ENCODE data around the gene AFAP1.

AFAP1 gene

GRCh38 chr4:7814451-7814850 lies 125.2 kb downstream of the AFAP1 start:
- no peak for TF ChIP-seq CTCF (IDR thresholded peaks at IDR 0.05; ENCODE audit: borderline replicate concordance, control extremely low read depth, extremely low read depth, insufficient read depth, missing control alignments)
- in situ Hi-C loops (cut with MboI; ENCODE audit: low sequenced_read_pairs, unreplicated experiment) = no loop called here
- no peak for DNase-seq (ENCODE audit: low spot score)

DNA sequence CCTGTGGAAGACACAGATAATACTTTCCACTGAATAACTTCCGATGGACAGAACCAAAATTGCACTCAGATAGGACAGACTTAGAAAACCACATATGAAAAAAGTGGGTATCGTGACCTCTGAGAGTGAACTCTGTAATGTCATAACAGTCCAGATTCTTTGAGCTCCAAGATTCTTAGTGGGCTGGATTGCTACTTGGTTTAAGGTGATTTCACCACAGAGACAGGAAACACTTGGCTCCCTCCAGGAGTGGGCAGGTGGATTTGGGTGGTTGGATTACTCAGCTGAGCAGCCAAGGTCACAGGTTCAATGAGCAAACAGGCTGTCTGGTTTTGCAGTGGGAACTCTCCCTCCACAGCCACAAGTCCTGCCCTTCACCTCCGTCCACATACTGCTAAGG lies 126.0 kb downstream of the AFAP1 start:
- no peak for TF ChIP-seq CTCF (IDR thresholded peaks at IDR 0.05; ENCODE audit: borderline replicate concordance, control extremely low read depth, extremely low read depth, insufficient read depth, missing control alignments)
- no peak for DNase-seq (ENCODE audit: low spot score)
- in situ Hi-C loops (cut with MboI; ENCODE audit: low sequenced_read_pairs, unreplicated experiment) = no loop called here

DNA sequence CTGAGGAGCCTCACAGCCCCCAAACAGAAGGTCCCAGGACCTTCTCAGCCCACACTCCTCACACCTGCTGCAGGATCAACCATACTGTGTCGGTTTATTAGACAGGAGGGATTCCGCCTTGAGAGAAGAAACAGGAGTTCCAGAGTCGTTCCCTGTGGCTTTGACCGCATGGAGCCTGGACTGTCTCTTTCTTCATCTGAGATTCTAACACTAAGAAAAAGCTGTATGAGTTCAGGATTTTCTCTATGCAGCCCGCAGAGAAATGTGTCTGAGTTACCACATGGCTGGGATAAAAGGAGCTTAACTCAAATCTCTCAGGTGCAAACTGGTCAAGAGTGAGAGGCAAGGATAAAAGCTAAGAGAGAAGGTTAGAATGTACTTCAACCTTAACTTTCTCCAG lies 126.7 kb downstream of the AFAP1 start:
- DNase-seq (ENCODE audit: low spot score) = no peak
- TF ChIP-seq CTCF (IDR thresholded peaks at IDR 0.05; ENCODE audit: borderline replicate concordance, control extremely low read depth, extremely low read depth, insufficient read depth, missing control alignments) = no peak
- in situ Hi-C loops (cut with MboI; ENCODE audit: low sequenced_read_pairs, unreplicated experiment) = no loop called here

DNA sequence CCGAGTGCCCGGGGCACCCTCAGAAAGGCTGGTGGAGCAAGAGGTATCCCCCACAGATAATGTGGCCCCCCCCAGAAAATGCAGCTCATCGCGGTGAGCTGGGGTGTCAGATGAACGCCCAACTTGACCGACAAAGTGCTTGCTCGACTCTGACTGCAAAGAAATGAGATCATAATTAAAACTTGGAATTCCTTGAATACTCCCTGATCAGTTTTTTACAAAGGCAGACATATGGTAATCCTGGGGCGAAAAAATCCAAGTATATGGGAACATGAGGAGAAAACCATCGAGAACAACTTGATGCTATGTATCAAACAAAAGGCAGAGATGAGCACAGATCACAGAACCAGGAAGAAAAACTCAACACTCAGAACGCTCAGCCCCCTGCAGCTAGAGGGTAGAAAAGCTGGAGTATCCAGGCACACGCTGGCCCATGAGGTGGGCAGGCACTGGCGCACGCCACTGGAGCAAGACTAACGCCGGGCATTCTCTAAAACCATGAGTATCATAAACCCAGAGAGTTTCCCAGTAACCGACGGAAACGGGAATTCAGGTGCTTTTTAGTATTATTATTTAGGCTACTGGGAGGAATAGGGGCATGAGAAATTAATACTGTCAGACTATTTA lies 127.3 kb downstream of the AFAP1 start:
- in situ Hi-C loops (cut with MboI; ENCODE audit: low sequenced_read_pairs, unreplicated experiment) = no loop called here
- TF ChIP-seq CTCF (IDR thresholded peaks at IDR 0.05; ENCODE audit: borderline replicate concordance, control extremely low read depth, extremely low read depth, insufficient read depth, missing control alignments) = no peak
- no peak for DNase-seq (ENCODE audit: low spot score)

DNA sequence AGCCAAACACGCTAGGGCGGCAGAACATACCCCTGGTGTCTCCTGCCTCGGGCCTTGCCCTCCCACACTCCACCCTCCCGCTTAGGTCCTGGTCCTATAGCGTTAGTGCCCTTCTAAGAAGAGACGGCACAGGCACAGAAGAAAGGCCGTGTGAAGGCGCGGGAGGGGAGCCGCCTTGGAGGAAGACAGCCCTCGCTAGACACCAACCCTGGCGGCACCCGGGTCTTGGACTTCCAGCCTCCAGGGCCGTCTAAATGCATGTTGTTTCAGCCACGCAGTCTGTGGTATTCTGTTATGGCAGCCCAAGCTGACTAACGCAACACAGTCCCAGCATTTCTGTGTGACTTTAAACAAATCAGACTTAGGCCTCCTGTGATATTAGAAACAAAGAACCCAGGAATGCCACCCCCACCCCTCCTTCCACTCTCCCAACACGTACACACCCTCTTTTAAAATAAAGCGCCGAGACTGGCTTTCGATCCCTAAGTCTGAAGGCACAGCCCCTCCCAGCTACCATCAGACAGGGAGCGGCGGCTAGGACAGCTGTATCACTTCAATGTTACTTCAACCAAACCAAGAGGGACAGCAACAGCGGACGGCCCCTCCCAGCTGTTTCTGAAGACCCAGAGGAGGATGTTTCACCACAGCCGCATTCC lies 128.0 kb downstream of the AFAP1 start:
- TF ChIP-seq CTCF (IDR thresholded peaks at IDR 0.05; ENCODE audit: borderline replicate concordance, control extremely low read depth, extremely low read depth, insufficient read depth, missing control alignments) = no peak
- DNase-seq (ENCODE audit: low spot score) = no peak
- in situ Hi-C loops (cut with MboI; ENCODE audit: low sequenced_read_pairs, unreplicated experiment) = no loop called here

GRCh38 chr4:7810783-7811535 lies 128.7 kb downstream of the AFAP1 start:
- no peak for DNase-seq (ENCODE audit: low spot score)
- no peak for TF ChIP-seq CTCF (IDR thresholded peaks at IDR 0.05; ENCODE audit: borderline replicate concordance, control extremely low read depth, extremely low read depth, insufficient read depth, missing control alignments)
- in situ Hi-C loops (cut with MboI; ENCODE audit: low sequenced_read_pairs, unreplicated experiment) = no loop called here
